ENCODE results near the gene ZNF792. TPM values are rescaled to one million over a fixed set of nuclear protein-coding genes. Genes with fewer than 3 reads are reported as not detected.

Gene ZNF792
- total and polyA plus RNA-seq, 2 of the 4 experiments (the other 2 are of a cell fraction) = 1.5 to 4.8 TPM

DNA sequence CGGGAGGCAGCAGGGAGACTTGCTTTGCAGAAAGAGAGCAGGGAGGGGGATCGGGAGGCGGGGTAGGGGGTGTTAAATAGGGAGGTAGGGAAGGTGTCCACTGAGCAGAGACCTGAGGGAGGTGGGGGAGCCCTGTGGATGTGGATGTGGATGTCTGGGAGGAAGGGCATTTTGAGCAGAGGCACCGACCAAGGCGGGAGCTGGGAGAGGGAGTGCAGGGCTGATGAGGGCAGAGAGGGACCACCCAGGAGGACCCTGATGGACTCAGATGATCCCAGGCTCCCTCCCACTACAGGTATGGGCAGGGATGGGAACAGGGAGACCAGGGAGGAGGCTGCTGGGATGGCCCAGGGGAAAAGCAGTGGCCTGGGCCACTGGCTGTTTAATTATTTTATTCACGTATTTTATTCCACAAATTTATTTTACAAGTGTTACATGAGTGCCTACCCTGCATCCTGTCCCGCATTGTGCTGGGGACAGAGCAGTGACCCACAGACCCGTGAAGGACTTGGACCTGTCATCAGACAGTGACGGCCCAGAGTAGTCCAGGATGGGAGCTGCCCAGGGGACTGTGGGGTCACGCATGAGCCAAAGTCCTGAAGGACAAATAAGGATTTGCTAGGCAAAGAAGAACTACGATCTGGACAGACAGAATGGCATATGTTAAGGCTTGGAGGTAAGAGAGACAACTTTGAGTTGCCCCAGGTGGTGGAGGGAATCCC lies 41.4 kb upstream of the ZNF792 start:
- peak overlapping the region; percentile 15; the same call in 1 of the 2 replicates for H3K27ac ChIP-seq (ENCODE audit: insufficient read depth, low read length)
- peak overlapping the region; percentile 70; the same call in 1 of the 2 replicates for H2AK5ac ChIP-seq (ENCODE audit: low read depth, low read length)

More for the DNA sequence above, 41.4 kb upstream of the ZNF792 start:
- Histone ChIP-seq H2BK15ac (ENCODE audit: low read depth, low read length) (peak overlapping the region; percentile 34; the same call in 1 of the 3 replicates), H3K14ac (replicated peaks; ENCODE audit: low read depth, low read length) (peak overlapping the region; percentile 60), H3K4ac (ENCODE audit: low read depth, low read length) (peak overlapping the region; percentile 70), H3K18ac (ENCODE audit: low read depth, low read length) (no peak overlapping the region), H3K27me3 (ENCODE audit: control insufficient read depth, insufficient read depth, low read length) (no peaks in the 10 kb centered on the region), H4K8ac (ENCODE audit: low read depth in 2 of 2, low read length in 2 of 2) (peak overlapping the region in 1 of 2 experiments; percentile 54; a peak in 2 of 4 replicates), H2BK120ac (ENCODE audit: low read depth, low read length) (0 out of 2 replicates have a peak overlapping the region, but pooled peaks have one; percentile 53), H2BK20ac (ENCODE audit: low read depth, low read length) (peak overlapping the region; percentile 43; the same call in 1 of the 2 replicates), H3K4me2 (ENCODE audit: low read depth, low read length) (no peak overlapping the region), H3K36me3 (ENCODE audit: control insufficient read depth, insufficient read depth, low read length) (peaks cover 30% of the 10 kb centered on the region), H3K4me1 (ENCODE audit: control insufficient read depth, insufficient read depth, low read length) (peaks cover 19% of the 10 kb centered on the region), H3K79me1 (ENCODE audit: low read depth in 1 of 2, low read length in 2 of 2) (peaks cover 26 to 85% of the 10 kb centered on the region in 2 experiments), H3K4me3 (ENCODE audit: insufficient read depth, low read depth, low read length) (no peak overlapping the region), H2AFZ (replicated peaks; ENCODE audit: low read length, poor library complexity) (no peak overlapping the region), H3K9me1 (ENCODE audit: insufficient read depth, low read length) (peaks cover 23% of the 10 kb centered on the region), H2AK9ac (replicated peaks; ENCODE audit: low read depth, low read length, poor library complexity) (no peak overlapping the region), H4K91ac (ENCODE audit: insufficient read depth, low read depth, low read length) (peak overlapping the region; percentile 21; the same call in 1 of the 2 replicates), H2BK5ac (ENCODE audit: low read depth, low read length, poor library complexity, severe bottlenecking) (peak overlapping the region; percentile 66), H3K9me3 (ENCODE audit: control insufficient read depth, insufficient read depth, low read length) (no peaks in the 10 kb centered on the region), H4K20me1 (ENCODE audit: insufficient read depth, low read length) (peaks cover 63% of the 10 kb centered on the region), H3K9ac (ENCODE audit: low read depth, low read length) (no peak overlapping the region), H4K5ac (ENCODE audit: low read depth, low read length) (no peak overlapping the region), H3K56ac (ENCODE audit: extremely low read depth, insufficient read depth, low read length) (no peak overlapping the region), H3K23ac (ENCODE audit: low read depth, low read length) (peak overlapping the region; percentile 63; the same call in 1 of the 2 replicates)
- dilution Hi-C loops (cut with HindIII; ENCODE audit: low sequenced_read_pairs, unreplicated experiment) (no loop called here), in situ Hi-C loops (cut with MboI; ENCODE audit: low sequenced_read_pairs) (no loop called here), intact Hi-C loops (cut with micrococcal nuclease) (no loop called here)
- ATAC-seq (ENCODE audit: low read depth) = no peak
- POLR2A ChIA-PET (ENCODE audit: unreplicated experiment) = no interaction called here
- TF ChIP-seq BHLHE40 (IDR thresholded peaks at IDR 0.05; ENCODE audit: low read depth, low read length) = no peak
- TF ChIP-seq MAZ (IDR thresholded peaks at IDR 0.05; ENCODE audit: borderline replicate concordance, low read depth, low read length) = no peak
- no peak for TF ChIP-seq CHD1 (IDR thresholded peaks at IDR 0.05; ENCODE audit: low read depth, low read length)
- TF ChIP-seq MAFK (IDR thresholded peaks at IDR 0.05; ENCODE audit: low read depth, low read length) = no peak
- no peak for TF ChIP-seq POLR2A (IDR thresholded peaks at IDR 0.05; ENCODE audit: low read depth, low read length)
- TF ChIP-seq SMC3 (IDR thresholded peaks at IDR 0.05; ENCODE audit: low read depth, low read length) = no peak
- no peak for TF ChIP-seq RAD21 (IDR thresholded peaks at IDR 0.05; ENCODE audit: low read length)
- TF ChIP-seq, protein P1, sequence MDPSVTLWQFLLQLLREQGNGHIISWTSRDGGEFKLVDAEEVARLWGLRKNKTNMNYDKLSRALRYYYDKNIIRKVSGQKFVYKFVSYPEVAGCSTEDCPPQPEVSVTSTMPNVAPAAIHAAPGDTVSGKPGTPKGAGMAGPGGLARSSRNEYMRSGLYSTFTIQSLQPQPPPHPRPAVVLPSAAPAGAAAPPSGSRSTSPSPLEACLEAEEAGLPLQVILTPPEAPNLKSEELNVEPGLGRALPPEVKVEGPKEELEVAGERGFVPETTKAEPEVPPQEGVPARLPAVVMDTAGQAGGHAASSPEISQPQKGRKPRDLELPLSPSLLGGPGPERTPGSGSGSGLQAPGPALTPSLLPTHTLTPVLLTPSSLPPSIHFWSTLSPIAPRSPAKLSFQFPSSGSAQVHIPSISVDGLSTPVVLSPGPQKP (IDR thresholded peaks at IDR 0.05; ENCODE audit: borderline replicate concordance, low read depth, low read length) = no peak
- TF ChIP-seq CEBPB (IDR thresholded peaks at IDR 0.05; ENCODE audit: low read depth, low read length) = no peak
- TF ChIP-seq RCOR1 (IDR thresholded peaks at IDR 0.05; ENCODE audit: insufficient replicate concordance, low read length) = no peak
- TF ChIP-seq FOS (IDR thresholded peaks at IDR 0.05; ENCODE audit: low read depth, low read length) = no peak
- no peak for DNase-seq
- BruUV-seq (replicated peaks) = no TSS peak
- WGBS, 2 experiments (ENCODE audit: extremely low coverage in 2 of 2, insufficient read length in 1 of 2) = 88% methylated on average over 6 of the region's 11 CpGs; no CpG with 5 or more reads in 1 of the 2 experiments
- CTCF ChIA-PET = interaction anchor here (0.6 kb wide), 1 partner anchor 285 kb away, joined by 12 read pairs; no protein-coding TSS in a partner anchor

Measured in IMR-90 (cell line).